Nephron progenitor cell (in vitro differentiated cells): ENCODE results near the gene EXOC6B.
"Not testable (repeated sequence)": the region's sequence is repeated elsewhere in the genome, so short reads cannot be mapped to it uniquely, and the experiment has no call there.

Source experiments
- DNase-seq: peaks from one replicate; pipeline ENCODE4 v3.0.0; 2021
- H3K27ac Mint-ChIP-seq: 2 replicates; pipeline ENCODE4 v1.8.0; 2021; ENCODE audit warnings: mild to moderate bottlenecking, moderate library complexity, mixed read lengths
- H3K27me3 Mint-ChIP-seq: 2 replicates; pipeline ENCODE4 v1.8.0; 2021; ENCODE audit warnings: mild to moderate bottlenecking, low read depth, mixed read lengths; ENCODE audit not compliant: poor library complexity
- H3K36me3 Mint-ChIP-seq: 2 replicates; pipeline ENCODE4 v1.8.0; 2021; ENCODE audit warnings: low read depth, mixed read lengths
- H3K4me1 Mint-ChIP-seq: 2 replicates; pipeline ENCODE4 v1.8.0; 2021; ENCODE audit warnings: mixed read lengths
- H3K4me3 Mint-ChIP-seq: 2 replicates; pipeline ENCODE4 v1.8.0; 2021; ENCODE audit warnings: mild to moderate bottlenecking, moderate library complexity, mixed read lengths
- H3K9me3 Mint-ChIP-seq: 2 replicates; pipeline ENCODE4 v1.8.0; 2021; ENCODE audit warnings: mild to moderate bottlenecking, moderate library complexity, mixed read lengths
- TF ChIP-seq, protein P1 (sequence below): fragments of 200-600 bp; sonication (generic); IDR thresholded peaks from 2 replicates; pipeline ENCODE4 v1.5.0; 2021; ENCODE audit warnings: antibody characterized with exemption

The EXOC6B gene

DNA sequence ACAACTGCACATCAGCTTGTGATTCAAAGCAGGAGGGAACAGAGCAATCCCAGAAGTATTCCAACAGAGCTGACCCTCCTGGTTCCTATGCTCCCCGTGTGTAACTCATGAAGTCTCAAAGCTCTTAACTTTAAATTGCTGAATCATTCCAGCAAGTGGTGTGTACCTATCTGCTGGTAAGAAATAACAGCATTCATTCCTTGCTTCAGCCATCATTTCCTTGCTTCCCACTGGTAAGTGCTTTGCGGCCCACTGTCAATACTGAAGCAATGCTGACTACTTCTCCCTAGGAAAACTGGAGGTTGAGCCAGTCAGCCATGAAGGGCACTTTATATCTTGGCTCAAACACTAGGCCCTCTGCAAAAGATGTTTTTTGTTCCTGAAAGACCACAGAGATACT lies 222.4 kb downstream of the EXOC6B start:
- Mint-ChIP-seq H3K4me3 (no peak overlapping the region), H3K27ac (peak overlapping the region; percentile 86), H3K4me1 (peaks cover 21% of the 10 kb centered on the region), H3K27me3 (no peaks in the 10 kb centered on the region), H3K9me3 (peaks cover 13% of the 10 kb centered on the region), H3K36me3 (peaks cover 10% of the 10 kb centered on the region)
- no peak for DNase-seq
- TF ChIP-seq, protein P1, sequence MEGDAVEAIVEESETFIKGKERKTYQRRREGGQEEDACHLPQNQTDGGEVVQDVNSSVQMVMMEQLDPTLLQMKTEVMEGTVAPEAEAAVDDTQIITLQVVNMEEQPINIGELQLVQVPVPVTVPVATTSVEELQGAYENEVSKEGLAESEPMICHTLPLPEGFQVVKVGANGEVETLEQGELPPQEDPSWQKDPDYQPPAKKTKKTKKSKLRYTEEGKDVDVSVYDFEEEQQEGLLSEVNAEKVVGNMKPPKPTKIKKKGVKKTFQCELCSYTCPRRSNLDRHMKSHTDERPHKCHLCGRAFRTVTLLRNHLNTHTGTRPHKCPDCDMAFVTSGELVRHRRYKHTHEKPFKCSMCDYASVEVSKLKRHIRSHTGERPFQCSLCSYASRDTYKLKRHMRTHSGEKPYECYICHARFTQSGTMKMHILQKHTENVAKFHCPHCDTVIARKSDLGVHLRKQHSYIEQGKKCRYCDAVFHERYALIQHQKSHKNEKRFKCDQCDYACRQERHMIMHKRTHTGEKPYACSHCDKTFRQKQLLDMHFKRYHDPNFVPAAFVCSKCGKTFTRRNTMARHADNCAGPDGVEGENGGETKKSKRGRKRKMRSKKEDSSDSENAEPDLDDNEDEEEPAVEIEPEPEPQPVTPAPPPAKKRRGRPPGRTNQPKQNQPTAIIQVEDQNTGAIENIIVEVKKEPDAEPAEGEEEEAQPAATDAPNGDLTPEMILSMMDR, result no peak

DNA sequence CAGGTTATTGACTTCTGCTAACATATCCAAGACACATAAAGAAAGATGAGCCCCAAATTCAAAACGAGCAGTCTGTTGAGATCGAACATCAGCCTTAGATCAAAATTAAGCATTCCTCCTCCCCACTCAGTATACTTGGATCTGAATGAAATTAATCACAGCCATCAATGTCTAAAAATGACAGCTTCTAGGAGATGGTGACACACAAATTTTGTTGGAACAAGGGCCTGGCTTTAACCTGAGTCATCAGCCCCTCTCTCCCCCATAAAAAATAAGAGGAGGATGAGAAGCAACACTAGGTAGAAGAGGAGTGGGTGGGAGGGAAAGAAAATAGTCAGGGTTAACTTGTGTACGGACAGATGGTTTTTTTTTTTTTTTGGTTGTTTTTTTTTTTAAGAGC lies 223.1 kb downstream of the EXOC6B start:
- peaks cover 5% of the 10 kb centered on the region for H3K9me3 Mint-ChIP-seq
- TF ChIP-seq, protein P1, result no peak
- H3K27ac Mint-ChIP-seq, result no peak overlapping the region
- no peak overlapping the region for H3K4me3 Mint-ChIP-seq
- no peak for DNase-seq
- H3K36me3 Mint-ChIP-seq, result peaks cover 2% of the 10 kb centered on the region
- H3K4me1 Mint-ChIP-seq, result peaks cover 21% of the 10 kb centered on the region
- no peaks in the 10 kb centered on the region for H3K27me3 Mint-ChIP-seq

DNA sequence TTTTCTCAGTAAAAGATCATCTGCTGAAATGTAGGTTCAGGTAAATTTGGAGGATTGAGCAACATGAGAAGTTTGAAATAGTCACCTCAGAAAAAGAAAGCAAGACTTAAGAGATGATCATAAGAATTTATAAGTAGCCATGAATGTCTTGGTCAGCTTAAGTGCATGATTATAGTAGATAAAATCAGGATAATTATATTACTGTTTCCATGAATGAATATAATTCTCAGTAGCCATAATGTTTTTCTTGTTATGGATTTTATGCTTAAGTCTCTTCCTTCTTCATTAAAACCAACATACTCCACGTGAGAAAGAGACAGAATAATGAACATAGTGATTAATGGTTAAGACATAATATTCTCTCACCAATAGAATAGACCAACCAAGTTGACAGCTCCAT lies 223.7 kb downstream of the EXOC6B start:
- no peak overlapping the region for H3K4me3 Mint-ChIP-seq
- no peak overlapping the region for H3K27ac Mint-ChIP-seq
- no peak for DNase-seq
- H3K27me3 Mint-ChIP-seq, result no peaks in the 10 kb centered on the region
- TF ChIP-seq, protein P1, result no peak
- no peaks in the 10 kb centered on the region for H3K36me3 Mint-ChIP-seq
- H3K9me3 Mint-ChIP-seq, result peaks cover 1% of the 10 kb centered on the region
- H3K4me1 Mint-ChIP-seq, result peaks cover 21% of the 10 kb centered on the region

DNA sequence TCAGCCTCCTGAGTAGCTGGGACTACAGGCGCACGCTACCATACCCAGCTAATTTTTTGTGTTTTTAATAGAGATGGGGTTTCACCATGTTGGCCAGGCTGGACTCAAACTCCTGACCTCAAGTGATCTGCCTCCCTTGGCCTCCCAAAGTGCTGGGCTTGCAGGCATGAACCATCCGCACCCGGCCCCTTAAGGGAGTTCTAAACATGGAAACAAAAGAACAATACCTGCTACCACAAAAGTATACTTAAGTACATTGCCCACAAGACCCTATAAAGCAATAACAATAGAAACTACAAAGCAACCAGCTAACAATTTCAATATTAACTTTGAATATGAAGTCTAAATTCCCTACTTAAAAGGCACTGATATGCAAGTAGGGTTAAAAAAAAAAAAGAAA lies 242.0 kb downstream of the EXOC6B start:
- not testable (repeated sequence) for H3K9me3 Mint-ChIP-seq, H3K36me3 Mint-ChIP-seq, H3K4me1 Mint-ChIP-seq, DNase-seq, H3K4me3 Mint-ChIP-seq, H3K27me3 Mint-ChIP-seq, H3K27ac Mint-ChIP-seq

DNA sequence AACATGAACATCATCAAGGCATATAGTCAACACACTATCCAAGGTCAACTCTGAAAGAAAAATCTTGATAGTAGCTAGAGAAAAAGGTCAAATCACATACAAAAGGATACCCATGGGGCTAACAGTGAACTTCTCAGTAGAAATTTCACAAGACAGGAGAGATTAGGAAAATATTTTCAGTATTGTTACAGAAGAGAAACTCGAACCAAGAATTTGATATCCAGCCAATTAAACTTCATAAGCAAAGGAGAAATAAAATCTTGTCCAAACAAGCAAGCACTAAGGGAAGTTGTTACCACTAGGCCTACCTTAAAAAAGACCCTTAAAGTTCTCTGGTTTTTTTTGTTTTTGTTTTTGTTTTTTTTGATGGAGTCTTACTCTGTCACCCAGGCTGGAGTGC lies 242.5 kb downstream of the EXOC6B start:
- TF ChIP-seq, protein P1, result no peak
- Mint-ChIP-seq H3K27me3 (no peaks in the 10 kb centered on the region), H3K36me3 (no peaks in the 10 kb centered on the region), H3K4me1 (no peaks in the 10 kb centered on the region), H3K27ac (peak overlapping the region; percentile 36), H3K9me3 (no peaks in the 10 kb centered on the region), H3K4me3 (no peak overlapping the region)
- no peak for DNase-seq

DNA sequence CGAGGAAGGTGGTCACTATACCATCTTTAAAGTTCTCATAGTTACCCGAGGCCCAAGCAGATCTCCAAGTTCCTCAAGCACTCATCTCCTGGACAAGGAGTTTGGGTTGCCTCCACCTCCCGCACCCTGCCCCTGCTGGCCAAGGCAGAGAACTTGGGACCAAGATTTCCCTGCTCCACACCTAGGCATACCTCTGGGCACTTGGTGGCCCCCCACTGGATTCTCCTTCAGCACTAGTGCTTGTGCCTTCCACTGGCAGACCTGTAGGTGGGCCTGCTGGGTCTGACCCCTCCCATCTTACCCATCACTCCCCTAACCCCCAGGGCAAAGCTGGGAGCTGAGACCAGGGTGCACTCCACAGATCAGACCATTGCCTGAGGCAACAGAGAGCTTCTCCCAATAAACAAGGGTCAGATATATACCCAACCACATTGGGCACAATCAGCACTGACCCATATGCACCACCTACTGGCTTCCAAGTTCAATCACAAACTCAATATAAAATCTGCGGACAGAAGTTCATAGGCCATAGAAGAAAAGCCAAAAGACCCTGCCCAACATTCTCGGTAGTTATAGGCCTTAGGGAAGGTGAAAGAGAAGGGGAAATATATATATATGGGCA lies 244.2 kb downstream of the EXOC6B start:
- Mint-ChIP-seq H3K9me3 (no peaks in the 10 kb centered on the region), H3K36me3 (no peaks in the 10 kb centered on the region), H3K4me3 (no peak overlapping the region), H3K27ac (no peak overlapping the region), H3K27me3 (no peaks in the 10 kb centered on the region), H3K4me1 (no peaks in the 10 kb centered on the region)
- DNase-seq, result no peak
- TF ChIP-seq, protein P1, result no peak
